ENCODE data around the gene KLK5.

- TF ChIP-seq EP300 (IDR thresholded peaks at IDR 0.05) (no peak), POLR2A (IDR thresholded peaks at IDR 0.05; ENCODE audit: low read length) (no peak), CTCF (IDR thresholded peaks at IDR 0.05) (no peak), USF2 (IDR thresholded peaks at IDR 0.05) (no peak), HOXA7 (CRISPR knock-in tag; IDR thresholded peaks at IDR 0.05) (no peak), MAZ (IDR thresholded peaks at IDR 0.05; ENCODE audit: borderline replicate concordance, low read depth, low read length) (no peak), BHLHE40 (IDR thresholded peaks at IDR 0.05; ENCODE audit: low read depth, low read length) (no peak), MAFK (IDR thresholded peaks at IDR 0.05; ENCODE audit: partially characterized antibody) (no peak), JUNB (IDR thresholded peaks at IDR 0.05) (no peak), MAX (IDR thresholded peaks at IDR 0.05) (no peak), JUN (IDR thresholded peaks at IDR 0.05) (no peak), SMC3 (IDR thresholded peaks at IDR 0.05) (no peak)
Observed at GRCh38 chr19:50916069-50916468, 36.8 kb downstream of the KLK5 start.
